Fibroblast of lung (primary cell): ENCODE measurements around the gene ZNF214. TPM values are rescaled to one million over a fixed set of nuclear protein-coding genes. Genes with fewer than 3 reads are reported as not detected.

Experiments used
- DNase-seq, 2 donors: peaks; one replicate each; pipeline versions ENCODE4 v3.0.0 to v3.0.0-alpha.2; 2010; ENCODE audit warnings: low read depth in 2 of 2
- H2AFZ ChIP-seq: 2 replicates; pipeline ENCODE4 v1.5.1; 2012; ENCODE audit warnings: low read length, control low read depth, inconsistent platforms
- H3K27ac ChIP-seq: 2 replicates; pipeline ENCODE4 v1.5.1; 2011; ENCODE audit warnings: low read length, control low read depth; ENCODE audit not compliant: insufficient read depth
- H3K27me3 ChIP-seq: 2 replicates; pipeline ENCODE4 v1.5.1; 2011; ENCODE audit warnings: mild to moderate bottlenecking, low read length; ENCODE audit not compliant: control insufficient read depth, insufficient read depth
- H3K36me3 ChIP-seq: 2 replicates; pipeline ENCODE4 v1.5.1; 2011; ENCODE audit warnings: low read length; ENCODE audit not compliant: control insufficient read depth, insufficient read depth
- H3K4me1 ChIP-seq: 2 replicates; pipeline ENCODE4 v1.5.1; 2011; ENCODE audit warnings: low read length; ENCODE audit not compliant: control insufficient read depth, insufficient read depth; ENCODE audit errors: extremely low read depth
- H3K4me2 ChIP-seq: 2 replicates; pipeline ENCODE4 v1.5.1; 2011; ENCODE audit warnings: low read length, control low read depth; ENCODE audit not compliant: insufficient read depth; ENCODE audit errors: extremely low read depth
- H3K4me3 ChIP-seq, 4 experiments: fragments of 200-600 bp in 1 of 4; sonication (generic) in 1 of 4; replicated peaks in 1 of 4; 2 replicates each; pipeline ENCODE4 v1.5.1; 2011 to 2016; ENCODE audit warnings: low read length in 4 of 4, low read depth in 3 of 4, mild to moderate bottlenecking in 3 of 4, control low read depth in 2 of 4, inconsistent platforms in 1 of 4, mixed read lengths in 1 of 4; ENCODE audit not compliant: insufficient read depth in 1 of 4; ENCODE audit errors: control extremely low read depth in 1 of 4
- H3K79me2 ChIP-seq: 2 replicates; pipeline ENCODE4 v1.5.1; 2012; ENCODE audit warnings: mild to moderate bottlenecking, low read length, inconsistent platforms; ENCODE audit not compliant: control insufficient read depth, insufficient read depth
- H3K9ac ChIP-seq: 2 replicates; pipeline ENCODE4 v1.5.1; 2011; ENCODE audit warnings: mild to moderate bottlenecking, low read length, control low read depth; ENCODE audit not compliant: insufficient read depth
- H3K9me3 ChIP-seq: 2 replicates; pipeline ENCODE4 v1.5.1; 2012; ENCODE audit warnings: low read depth, low read length; ENCODE audit not compliant: control insufficient read depth, insufficient read depth
- H4K20me1 ChIP-seq: 2 replicates; pipeline ENCODE4 v1.5.1; 2011; ENCODE audit warnings: low read length; ENCODE audit not compliant: control insufficient read depth, insufficient read depth; ENCODE audit errors: extremely low read depth
- EZH2 ChIP-seq: IDR thresholded peaks from 2 replicates; pipeline ENCODE4 v1.5.1; 2012; ENCODE audit warnings: low read length, control low read depth, mild to moderate bottlenecking; ENCODE audit errors: missing control alignments
- polyA plus RNA-seq, 2 donors: library from polyadenylated mRNA; depleted of rRNA in 1 of 2; stranded (reverse) in 1 of 2; unstranded in 1 of 2; fragments of >200 nt; gene quantifications; 2 replicates each; pipeline ENCODE4 v1.2.1, GENCODE V29; 2011 to 2012; ENCODE audit warnings: missing spikeins in 1 of 2
- total RNA-seq: library from RNA; depleted of rRNA; stranded (reverse); fragments of >200 nt; gene quantifications from 2 replicates; pipeline ENCODE4 v1.2.1, GENCODE V29; 2014
- TF ChIP-seq, protein P1 (sequence below), 2 donors: IDR thresholded peaks in 1 of 2; conservative IDR thresholded peaks in 1 of 2; 1 replicate in 1 of 2; 2 replicates in 1 of 2; pipeline ENCODE4 v1.5.1; 2011 to 2012; ENCODE audit warnings: low read length in 2 of 2, control low read depth in 1 of 2, inconsistent platforms in 1 of 2, low read depth in 1 of 2, mild to moderate bottlenecking in 1 of 2

The ZNF214 gene
- total and polyA plus RNA-seq, 2 donors (not counting 1 experiment from before 2014, with no cell fraction given) = 1.8 to 9.9 TPM

DNA sequence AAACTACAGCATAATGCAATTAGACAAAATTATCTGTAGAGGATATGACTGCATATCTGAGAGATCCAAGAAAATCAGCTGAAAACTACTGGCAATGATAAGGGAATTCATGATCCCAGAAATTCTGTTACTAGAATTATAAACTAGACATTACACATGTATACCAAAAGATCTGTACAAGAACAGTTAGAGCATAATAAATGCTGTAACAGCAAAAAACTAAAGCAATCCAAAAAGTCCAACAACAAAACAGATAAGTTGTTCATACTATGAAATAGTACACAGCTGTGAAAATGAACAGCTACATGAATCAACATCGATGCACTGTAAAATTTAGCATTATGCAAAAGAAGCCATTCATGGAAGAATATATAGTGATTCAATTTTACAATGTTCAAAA lies 6.0 kb downstream of the ZNF214 start:
- H4K20me1 ChIP-seq = no peaks in the 10 kb centered on the region
- no peaks in the 10 kb centered on the region for H3K36me3 ChIP-seq
- no peak overlapping the region for H3K9ac ChIP-seq
- DNase-seq = no peak
- H3K4me3 ChIP-seq = no peak overlapping the region
- H3K27me3 ChIP-seq = no peaks in the 10 kb centered on the region
- no peak overlapping the region for H2AFZ ChIP-seq
- no peaks in the 10 kb centered on the region for H3K79me2 ChIP-seq
- no peaks in the 10 kb centered on the region for H3K9me3 ChIP-seq
- TF ChIP-seq EZH2 = no peak
- TF ChIP-seq, protein P1, sequence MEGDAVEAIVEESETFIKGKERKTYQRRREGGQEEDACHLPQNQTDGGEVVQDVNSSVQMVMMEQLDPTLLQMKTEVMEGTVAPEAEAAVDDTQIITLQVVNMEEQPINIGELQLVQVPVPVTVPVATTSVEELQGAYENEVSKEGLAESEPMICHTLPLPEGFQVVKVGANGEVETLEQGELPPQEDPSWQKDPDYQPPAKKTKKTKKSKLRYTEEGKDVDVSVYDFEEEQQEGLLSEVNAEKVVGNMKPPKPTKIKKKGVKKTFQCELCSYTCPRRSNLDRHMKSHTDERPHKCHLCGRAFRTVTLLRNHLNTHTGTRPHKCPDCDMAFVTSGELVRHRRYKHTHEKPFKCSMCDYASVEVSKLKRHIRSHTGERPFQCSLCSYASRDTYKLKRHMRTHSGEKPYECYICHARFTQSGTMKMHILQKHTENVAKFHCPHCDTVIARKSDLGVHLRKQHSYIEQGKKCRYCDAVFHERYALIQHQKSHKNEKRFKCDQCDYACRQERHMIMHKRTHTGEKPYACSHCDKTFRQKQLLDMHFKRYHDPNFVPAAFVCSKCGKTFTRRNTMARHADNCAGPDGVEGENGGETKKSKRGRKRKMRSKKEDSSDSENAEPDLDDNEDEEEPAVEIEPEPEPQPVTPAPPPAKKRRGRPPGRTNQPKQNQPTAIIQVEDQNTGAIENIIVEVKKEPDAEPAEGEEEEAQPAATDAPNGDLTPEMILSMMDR (conservative IDR thresholded peaks at IDR 0.05 in 1 of 2, IDR thresholded peaks at IDR 0.05 in 1 of 2; ENCODE audit: low read depth in 1 of 2, low read length in 2 of 2) = no peak
- H3K27ac ChIP-seq = no peak overlapping the region
- no peaks in the 10 kb centered on the region for H3K4me1 ChIP-seq
- H3K4me2 ChIP-seq = no peak overlapping the region

DNA sequence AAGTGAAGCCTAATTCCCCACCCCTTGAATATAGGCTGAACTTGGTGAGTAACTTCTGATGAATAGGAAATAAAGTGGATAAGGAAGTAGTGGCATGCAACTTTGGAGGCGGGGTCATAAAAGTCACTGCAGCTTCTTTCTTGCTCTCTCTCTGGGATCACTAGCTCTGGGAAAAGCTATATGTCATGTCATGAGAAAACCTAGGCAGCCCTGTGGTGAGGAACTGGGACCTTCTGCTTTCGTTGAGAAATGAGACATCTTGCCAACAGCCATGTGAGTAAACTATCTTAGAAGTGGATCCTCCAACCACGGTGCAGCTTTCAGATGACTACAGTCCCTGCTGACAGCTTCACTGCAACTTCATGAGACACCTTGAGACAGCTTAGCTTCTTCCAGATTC lies 15.7 kb downstream of the ZNF214 start:
- H3K4me1 ChIP-seq = peaks cover 2% of the 10 kb centered on the region
- TF ChIP-seq, protein P1 (conservative IDR thresholded peaks at IDR 0.05 in 1 of 2, IDR thresholded peaks at IDR 0.05 in 1 of 2; ENCODE audit: low read depth in 1 of 2, low read length in 2 of 2) = no peak
- no peak for TF ChIP-seq EZH2
- no peaks in the 10 kb centered on the region for H3K79me2 ChIP-seq
- H3K4me2 ChIP-seq = peak overlapping the region; percentile 21
- DNase-seq = peak; percentile 22 to 39
- no peak overlapping the region for H3K4me3 ChIP-seq
- no peak overlapping the region for H3K27ac ChIP-seq
- no peaks in the 10 kb centered on the region for H3K36me3 ChIP-seq
- H4K20me1 ChIP-seq = no peaks in the 10 kb centered on the region
- no peaks in the 10 kb centered on the region for H3K27me3 ChIP-seq
- H2AFZ ChIP-seq = peak overlapping the region; percentile 9
- no peaks in the 10 kb centered on the region for H3K9me3 ChIP-seq
- H3K9ac ChIP-seq = no peak overlapping the region

DNA sequence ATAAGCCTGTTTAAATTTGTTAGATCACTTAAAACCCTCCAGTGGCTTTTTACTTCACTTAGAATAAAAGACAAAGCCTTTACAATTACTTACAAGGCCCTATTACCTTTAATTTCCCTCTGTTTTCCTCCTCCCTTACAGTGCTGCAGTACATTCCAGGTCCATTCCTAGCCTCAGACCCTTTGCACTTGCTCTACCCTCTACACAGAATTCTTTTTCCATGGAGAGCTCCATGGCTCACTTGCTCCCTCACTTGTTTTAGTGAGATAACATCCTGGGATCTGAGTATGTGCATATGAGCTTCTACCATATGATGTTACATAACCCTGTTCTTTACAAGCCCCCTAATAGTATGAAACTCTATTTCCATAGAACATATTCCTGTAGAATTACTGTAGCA lies 24.4 kb downstream of the ZNF214 start:
- H3K4me1 ChIP-seq = no peaks in the 10 kb centered on the region
- no peaks in the 10 kb centered on the region for H3K36me3 ChIP-seq
- H3K4me2 ChIP-seq = no peak overlapping the region
- TF ChIP-seq EZH2 = no peak
- TF ChIP-seq, protein P1 (conservative IDR thresholded peaks at IDR 0.05 in 1 of 2, IDR thresholded peaks at IDR 0.05 in 1 of 2; ENCODE audit: low read depth in 1 of 2, low read length in 2 of 2) = no peak
- H3K27me3 ChIP-seq = no peaks in the 10 kb centered on the region
- H4K20me1 ChIP-seq = no peaks in the 10 kb centered on the region
- no peak overlapping the region for H2AFZ ChIP-seq
- H3K79me2 ChIP-seq = no peaks in the 10 kb centered on the region
- no peak for DNase-seq
- H3K4me3 ChIP-seq = no peak overlapping the region
- no peaks in the 10 kb centered on the region for H3K9me3 ChIP-seq
- H3K27ac ChIP-seq = no peak overlapping the region
- H3K9ac ChIP-seq = no peak overlapping the region
